Measurements from ENCODE around the gene ATP6AP2. TPM values are rescaled to one million over a fixed set of nuclear protein-coding genes. Genes with fewer than 3 reads are reported as not detected.

Gene ATP6AP2
- total and polyA plus RNA-seq, 2 of the 8 experiments (the other 6 are each of a cell fraction or from before 2014, with no cell fraction given) = 66.0 to 86.2 TPM

GRCh38 chrX:40579141-40579540, 1.6 kb upstream of the ATP6AP2 start:
- H3K14ac ChIP-seq (ENCODE audit: insufficient read length) = no peak overlapping the region
- WGBS, 2 experiments (ENCODE audit: extremely low coverage in 1 of 2, insufficient coverage in 1 of 2, insufficient read length in 1 of 2, insufficient replicate concordance in 2 of 2, low coverage in 1 of 2, low lambda C conversion rate in 2 of 2, missing lambda C conversion rate in 1 of 2) = 91% methylated on average over 3 of the region's 3 CpGs; no CpG with 5 or more reads in 1 of the 2 experiments
- no peak overlapping the region for H3K23ac ChIP-seq (ENCODE audit: insufficient read length)
- no peak overlapping the region for H2BK12ac ChIP-seq (ENCODE audit: low read depth, low read length)
- H3K27ac ChIP-seq (ENCODE audit: low read depth, low read length) = no peak overlapping the region
- no peak overlapping the region for H3K4me3 ChIP-seq (ENCODE audit: extremely low read depth in 1 of 4, insufficient read depth in 2 of 4, low read depth in 3 of 4, low read length in 4 of 4)
- peaks cover 0 to 25% of the 10 kb centered on the region in 2 experiments; a peak in 2 of 4 replicates for H3K79me2 ChIP-seq (ENCODE audit: control insufficient read depth in 1 of 2, insufficient read depth in 2 of 2, low read length in 2 of 2)
- H2BK20ac ChIP-seq (ENCODE audit: low read length) = no peak overlapping the region
- no peaks in the 10 kb centered on the region for H3K36me3 ChIP-seq (ENCODE audit: control insufficient read depth in 2 of 4, insufficient read depth in 4 of 4, low read length in 3 of 4)
- no peak overlapping the region for H2BK120ac ChIP-seq (replicated peaks; ENCODE audit: low read depth, low read length)
- no peak overlapping the region for H2AK5ac ChIP-seq (ENCODE audit: low read depth, low read length)
- H2BK15ac ChIP-seq (ENCODE audit: low read length) = no peak overlapping the region
- no peak overlapping the region for H4K5ac ChIP-seq (ENCODE audit: insufficient read length, low read depth, low read length)
- no peak overlapping the region for H2AFZ ChIP-seq (ENCODE audit: low read length)
- H3K4ac ChIP-seq (replicated peaks; ENCODE audit: insufficient read length, low read depth, low read length) = no peak overlapping the region
- peaks cover 2 to 3% of the 10 kb centered on the region in 2 experiments for H4K20me1 ChIP-seq (replicated peaks in 1 of 2; ENCODE audit: control insufficient read depth in 1 of 2, insufficient read depth in 2 of 2, low read length in 2 of 2)
- H3K4me1 ChIP-seq (replicated peaks in 1 of 4; ENCODE audit: control insufficient read depth in 3 of 4, insufficient read depth in 4 of 4, low read length in 3 of 4) = no peaks in the 10 kb centered on the region
- no peaks in the 10 kb centered on the region for H3K9me3 ChIP-seq (ENCODE audit: insufficient read depth in 2 of 2, low read depth in 1 of 2, low read length in 1 of 2)
- no peaks in the 10 kb centered on the region for H3K27me3 ChIP-seq (replicated peaks in 1 of 4; ENCODE audit: control insufficient read depth in 3 of 4, extremely low read depth in 1 of 4, insufficient read depth in 3 of 4, low read length in 3 of 4)
- H3K9ac ChIP-seq (replicated peaks in 1 of 4; ENCODE audit: extremely low read depth in 1 of 4, low read depth in 3 of 4, low read length in 3 of 4) = no peak overlapping the region
- FAIRE-seq (no peak), DNase-seq (ENCODE audit: low read depth in 1 of 2, low spot score in 2 of 2) (no peak)
- no peaks in the 10 kb centered on the region for H3K79me1 ChIP-seq (ENCODE audit: low read depth, low read length)
- no peak overlapping the region for H4K8ac ChIP-seq (ENCODE audit: extremely low read depth, insufficient read depth, low read length)
- H3K18ac ChIP-seq (ENCODE audit: extremely low read depth, low read length) = no peak overlapping the region
- TF ChIP-seq EZH2 (IDR thresholded peaks at IDR 0.05; ENCODE audit: low read depth, low read length, severe bottlenecking) (no peak), PHF8 (conservative IDR thresholded peaks at IDR 0.05; ENCODE audit: low read depth, low read length) (no peak), BCL11A (IDR thresholded peaks at IDR 0.05; ENCODE audit: low read depth in 2 of 2, low read length in 2 of 2) (no peak), KDM5A (IDR thresholded peaks at IDR 0.05; ENCODE audit: low read length) (no peak), ZNF274 (IDR thresholded peaks at IDR 0.05; ENCODE audit: borderline replicate concordance, extremely low read depth, low read length) (no peak), SP4 (IDR thresholded peaks at IDR 0.05; ENCODE audit: low read length) (no peak), RFX5 (IDR thresholded peaks at IDR 0.05; ENCODE audit: borderline replicate concordance, low read depth, low read length) (no peak)
- no peak overlapping the region for H4K91ac ChIP-seq (replicated peaks; ENCODE audit: insufficient read length, low read length)
- ChIA-PET CTCF (ENCODE audit: partially characterized antibody) (no interaction called here), POLR2A (ENCODE audit: partially characterized antibody) (no interaction called here)
- H3K56ac ChIP-seq (replicated peaks; ENCODE audit: insufficient read length, low read depth, low read length) = no peak overlapping the region
- H2BK5ac ChIP-seq (ENCODE audit: low read depth, low read length) = no peak overlapping the region
- no peak overlapping the region for H3K4me2 ChIP-seq (ENCODE audit: insufficient read depth in 1 of 2, low read depth in 2 of 2, low read length in 2 of 2)
- no peaks in the 10 kb centered on the region for H3K23me2 ChIP-seq (ENCODE audit: low read depth, low read length)
